ENCODE results near the gene KCNQ1.

KCNQ1 gene

GRCh38 chr11:2577991-2578928, 133.5 kb downstream of the KCNQ1 start:
- no peak for DNase-seq (ENCODE audit: low read depth in 2 of 2)

DNA sequence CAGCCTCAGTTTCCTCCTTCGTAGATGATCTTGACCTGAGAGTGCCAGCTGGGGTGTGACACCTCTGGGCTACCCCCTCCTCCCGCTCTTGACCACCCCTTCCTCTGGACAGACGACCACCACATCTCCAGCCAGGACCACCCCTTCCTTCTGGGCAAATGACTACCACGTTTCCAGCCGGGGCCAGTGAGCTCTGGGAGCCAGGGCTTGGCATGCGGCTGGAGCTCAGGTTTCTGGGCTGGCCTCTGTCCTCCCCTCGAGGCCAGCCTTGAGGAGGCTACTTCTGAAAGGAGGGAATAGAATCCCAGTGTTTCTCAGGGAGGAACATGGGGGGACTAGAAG, 134.1 kb downstream of the KCNQ1 start:
- DNase-seq (ENCODE audit: low read depth in 2 of 2): no peak

DNA sequence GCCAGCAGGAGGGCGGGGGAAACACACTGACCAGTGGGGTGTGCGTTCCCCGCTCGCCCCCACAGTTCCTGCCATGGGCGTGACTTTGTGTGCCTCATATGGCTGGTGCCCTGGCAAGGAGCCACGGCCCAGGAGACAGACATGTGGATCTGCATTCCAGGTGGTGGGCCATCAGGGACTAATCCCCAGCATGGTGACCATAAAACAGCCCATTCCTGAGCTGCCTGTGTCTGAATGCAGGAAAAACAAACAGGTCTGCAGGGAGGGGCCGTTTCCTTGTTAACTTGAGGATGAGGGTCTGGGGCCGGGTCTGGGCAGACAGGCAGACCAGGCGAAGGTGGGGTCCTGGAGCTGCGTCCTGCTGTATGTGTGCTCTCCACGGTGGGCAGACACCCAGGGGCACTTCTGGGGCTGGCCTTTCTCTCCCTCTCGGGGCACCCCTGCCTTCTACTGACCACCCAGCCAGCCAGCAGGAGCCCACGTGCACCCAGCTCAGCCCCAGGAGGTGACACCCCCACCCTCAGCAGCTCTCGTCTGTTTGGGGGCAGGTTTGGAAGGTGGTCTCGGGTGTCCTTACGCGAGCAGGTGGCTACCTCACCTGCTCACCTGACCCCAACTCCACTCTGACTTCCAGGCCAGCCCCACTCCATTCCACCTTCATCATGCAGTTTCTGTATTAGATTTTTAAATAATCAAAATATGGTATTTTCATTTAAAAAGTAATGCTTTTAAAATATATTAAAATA, 134.7 kb downstream of the KCNQ1 start:
- no peak for DNase-seq (ENCODE audit: low read depth in 2 of 2)

DNA sequence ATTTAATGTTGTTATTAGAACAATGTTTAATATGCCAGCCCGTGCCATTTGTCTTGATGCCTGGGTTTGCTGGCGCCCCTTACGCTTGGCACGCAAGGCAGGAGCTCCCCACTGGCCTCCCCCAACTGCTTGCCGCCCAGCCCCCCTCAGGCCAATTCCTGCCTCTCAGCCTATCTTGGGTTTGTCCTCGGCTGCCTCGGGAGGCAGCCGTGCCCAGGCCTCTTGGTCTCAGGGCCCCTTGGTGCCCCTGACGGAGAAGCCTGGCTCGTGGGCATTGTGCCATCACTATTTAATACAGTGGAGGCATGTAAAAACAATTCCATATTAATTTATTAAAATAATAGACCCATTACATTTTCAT, 135.2 kb downstream of the KCNQ1 start:
- no peak for DNase-seq (ENCODE audit: low read depth in 2 of 2)

DNA sequence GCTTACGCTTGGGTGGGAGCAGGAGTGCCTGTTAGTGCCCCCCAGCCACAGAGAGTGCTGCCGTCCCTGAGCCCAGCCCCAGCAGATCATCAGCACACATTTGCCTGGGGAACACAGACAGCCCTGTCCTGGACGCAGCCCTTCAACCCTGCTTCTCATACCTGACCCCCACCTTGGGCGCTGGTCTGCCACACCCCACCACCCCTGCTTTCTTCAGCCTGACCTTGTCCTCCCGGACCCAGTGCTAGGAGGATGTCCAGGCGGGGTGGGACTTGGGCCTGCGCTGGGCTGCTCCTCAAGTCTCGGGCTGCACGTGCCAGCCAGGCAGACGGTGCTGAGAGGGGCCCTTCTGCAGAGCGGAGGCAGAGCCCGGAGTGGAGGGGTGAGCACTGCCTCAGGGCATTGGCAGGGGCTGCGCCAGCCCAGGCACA, 135.8 kb downstream of the KCNQ1 start:
- DNase-seq (ENCODE audit: low read depth in 2 of 2): no peak

DNA sequence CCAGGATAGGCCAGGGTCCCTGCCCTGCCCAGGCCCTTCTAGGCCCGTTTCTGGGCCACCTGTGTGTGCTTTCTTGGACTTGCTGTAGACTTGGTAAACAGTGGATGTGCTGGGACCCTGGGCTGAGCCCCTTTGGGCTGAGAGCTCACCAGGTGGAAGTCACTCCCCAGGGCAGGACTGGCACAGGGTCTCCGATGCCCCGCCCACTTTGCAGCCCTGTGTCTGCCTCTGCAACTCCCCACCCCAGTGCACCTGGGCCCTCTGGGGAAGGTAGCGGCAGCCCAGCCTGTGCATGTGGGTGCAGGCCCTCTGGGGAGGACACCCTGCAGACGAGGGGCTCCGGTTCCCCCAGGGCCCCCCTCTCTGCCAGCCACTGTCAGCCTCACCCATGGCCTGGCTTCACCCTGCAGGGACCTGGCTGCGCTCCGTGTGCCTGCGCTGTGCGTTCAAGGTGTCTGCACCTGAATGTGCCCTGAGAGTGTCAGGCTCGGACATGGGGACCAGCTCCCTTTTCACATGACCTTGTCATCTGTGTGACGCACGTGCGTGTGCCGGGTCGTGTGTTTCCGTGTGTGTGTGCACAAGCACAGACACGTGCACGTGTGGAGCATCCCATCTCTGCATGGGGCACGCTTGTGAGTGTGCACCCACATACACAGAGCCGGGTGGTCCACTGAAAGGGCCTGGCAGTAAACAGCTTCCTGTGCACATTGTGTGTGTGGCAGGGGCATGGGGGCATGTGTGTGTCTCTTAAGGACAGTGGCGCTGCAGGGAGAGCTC, 136.5 kb downstream of the KCNQ1 start:
- no peak for DNase-seq (ENCODE audit: low read depth in 2 of 2)

GRCh38 chr11:2581931-2582350, 137.1 kb downstream of the KCNQ1 start:
- DNase-seq (ENCODE audit: low read depth in 2 of 2): no peak

GRCh38 chr11:2582351-2582945, 137.6 kb downstream of the KCNQ1 start:
- DNase-seq (ENCODE audit: low read depth in 2 of 2): no peak

GRCh38 chr11:2582946-2583604, 138.3 kb downstream of the KCNQ1 start:
- no peak for DNase-seq (ENCODE audit: low read depth in 2 of 2)

DNA sequence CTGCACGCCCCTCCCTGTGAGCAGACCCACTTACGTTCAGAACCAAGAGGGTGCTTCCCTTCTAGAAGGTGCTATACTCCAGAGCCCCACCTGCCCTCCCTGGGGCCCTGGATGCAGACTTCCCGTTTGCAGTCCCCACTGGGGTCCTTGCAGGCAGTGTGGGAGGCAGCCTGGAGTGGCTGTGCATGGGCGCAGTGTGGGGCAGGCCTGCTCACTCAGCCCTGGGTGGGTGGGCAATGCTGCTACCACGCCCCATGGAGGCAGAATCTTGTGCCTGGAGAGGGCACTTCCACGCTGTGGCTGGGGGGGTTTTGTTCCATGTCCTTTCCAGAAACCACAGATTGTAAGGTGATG, 138.8 kb downstream of the KCNQ1 start:
- no peak for DNase-seq (ENCODE audit: low read depth in 2 of 2)

- DNase-seq (ENCODE audit: low read depth in 2 of 2): no peak
Observed at GRCh38 chr11:2584434-2584811, 139.6 kb downstream of the KCNQ1 start.

- DNase-seq (ENCODE audit: low read depth in 2 of 2): no peak
Observed at GRCh38 chr11:2584812-2585565, 140.2 kb downstream of the KCNQ1 start.

DNA sequence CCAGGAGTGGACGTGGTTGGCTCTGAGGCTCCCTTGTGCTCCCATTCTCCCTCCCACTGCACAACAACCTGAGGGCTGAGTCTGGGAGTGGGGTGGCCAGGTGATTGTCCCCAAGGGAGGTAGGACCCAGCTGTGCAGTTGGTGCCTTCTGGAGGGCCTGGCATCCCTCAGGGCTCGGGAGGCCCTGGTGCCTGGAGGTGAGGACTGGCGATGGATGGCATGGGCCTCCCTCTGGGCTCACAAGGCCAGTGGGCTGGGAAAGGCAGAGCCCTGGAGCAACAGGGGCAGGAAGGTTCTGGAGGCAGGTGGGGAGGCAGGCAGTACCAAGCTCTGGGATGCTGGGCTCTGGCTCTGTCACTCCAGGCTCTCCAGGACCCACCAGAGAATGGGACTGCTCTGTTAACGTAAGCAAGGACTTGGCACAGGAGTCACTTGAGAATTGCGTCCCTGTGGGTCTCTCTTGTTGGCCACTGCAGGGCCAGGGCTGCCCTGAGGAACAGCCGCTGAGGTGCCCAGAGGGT, 140.8 kb downstream of the KCNQ1 start:
- DNase-seq (ENCODE audit: low read depth in 2 of 2): no peak

DNA sequence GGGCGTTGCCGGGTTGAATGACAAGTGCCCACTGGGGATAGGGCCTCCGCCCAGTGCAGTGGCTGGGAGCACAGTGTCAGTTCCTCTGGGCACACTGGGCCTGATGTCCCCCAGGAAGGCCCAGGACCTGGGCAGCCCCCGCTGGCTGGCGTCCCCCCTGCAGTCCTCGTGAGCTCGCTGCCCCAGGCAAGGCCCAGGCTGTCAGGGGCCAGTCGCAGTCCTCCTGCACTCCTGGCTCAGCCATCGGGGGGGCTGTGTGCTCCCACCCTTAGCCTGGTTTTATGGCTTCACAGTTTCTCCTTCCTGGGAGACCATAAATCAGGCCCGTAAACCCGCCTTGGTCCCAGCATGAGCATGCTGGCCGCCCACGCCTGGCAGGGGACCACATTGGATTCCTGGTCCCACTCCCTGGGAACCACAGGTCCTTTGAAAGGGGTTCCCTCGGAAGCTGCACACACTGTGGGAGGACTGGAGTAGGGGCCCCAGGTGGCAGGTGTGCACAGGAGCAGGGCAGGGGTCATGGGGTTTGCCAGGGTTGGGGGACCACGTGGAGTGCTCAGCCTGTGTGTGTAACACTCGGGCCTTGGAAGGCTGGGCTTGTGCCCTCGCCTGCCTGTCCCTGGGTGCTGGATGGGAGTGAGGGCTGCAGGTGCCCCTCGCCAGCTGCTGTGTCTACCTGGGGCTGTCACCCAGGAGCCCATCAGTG, 141.4 kb downstream of the KCNQ1 start:
- no peak for DNase-seq (ENCODE audit: low read depth in 2 of 2)

GRCh38 chr11:2586793-2587131, 142.0 kb downstream of the KCNQ1 start:
- DNase-seq (ENCODE audit: low read depth in 2 of 2): no peak

- no peak for DNase-seq (ENCODE audit: low read depth in 2 of 2)
Observed at GRCh38 chr11:2587132-2587930, 142.5 kb downstream of the KCNQ1 start.

- DNase-seq (ENCODE audit: low read depth in 2 of 2): no peak
Observed at GRCh38 chr11:2587976-2588748, 143.4 kb downstream of the KCNQ1 start.

- DNase-seq (ENCODE audit: low read depth in 2 of 2): no peak
Observed at GRCh38 chr11:2588809-2589537, 144.2 kb downstream of the KCNQ1 start.

All from activated CD4-positive, alpha-beta T cell treated with anti-CD3 and anti-CD28 coated beads for 24 hours (primary cell).